Thymus (tissue), 11 donors: ENCODE measurements around the gene CIITA. TPM values are rescaled to one million over a fixed set of nuclear protein-coding genes. Genes with fewer than 3 reads are reported as not detected.

Source experiments
- DNase-seq, 9 donors: peaks; one replicate each; pipeline ENCODE4 v3.0.0-alpha.2; 2013; ENCODE audit warnings: low spot score in 9 of 9, low read depth in 6 of 9, missing footprints in 1 of 9
- H3K27ac ChIP-seq, 2 donors: one replicate each; pipeline ENCODE4 v1.5.1; 2013; ENCODE audit warnings: control low read depth in 1 of 2, low read depth in 1 of 2, low read length in 1 of 2, mild to moderate bottlenecking in 1 of 2, moderate library complexity in 1 of 2
- H3K27me3 ChIP-seq, 2 donors: one replicate each; pipeline ENCODE4 v1.5.1; 2013; ENCODE audit warnings: low read length in 1 of 2; ENCODE audit not compliant: control insufficient read depth in 2 of 2, insufficient read depth in 1 of 2
- H3K36me3 ChIP-seq, 2 donors: one replicate each; pipeline ENCODE4 v1.5.1; 2013; ENCODE audit warnings: low read length in 1 of 2, mild to moderate bottlenecking in 1 of 2, moderate library complexity in 1 of 2; ENCODE audit not compliant: control insufficient read depth in 2 of 2, insufficient read depth in 2 of 2
- H3K4me1 ChIP-seq, 2 donors: one replicate each; pipeline ENCODE4 v1.5.1; 2013; ENCODE audit warnings: low read length in 2 of 2; ENCODE audit not compliant: control insufficient read depth in 2 of 2, insufficient read depth in 2 of 2
- H3K4me3 ChIP-seq, 2 donors: one replicate each; pipeline ENCODE4 v1.5.1; 2013; ENCODE audit warnings: low read length in 2 of 2, control low read depth in 1 of 2, mild to moderate bottlenecking in 1 of 2
- H3K9me3 ChIP-seq, 2 donors: one replicate each; pipeline ENCODE4 v1.5.1; 2013; ENCODE audit warnings: low read length in 1 of 2, mild to moderate bottlenecking in 1 of 2; ENCODE audit not compliant: control insufficient read depth in 2 of 2, insufficient read depth in 1 of 2
- whole genome bisulfite sequencing: extraction: QIAGEN DNeasy Blood & Tissue Kit; methylation state at CpG from one replicate; pipeline ENCODE4 v1.1.7; 2013; 5-methylcytosine and 5-hydroxymethylcytosine counted together
- polyA plus RNA-seq: library from polyadenylated mRNA; stranded (reverse); fragments of 200-250 nt; gene quantifications from one replicate; pipeline ENCODE4 v1.2.3, GENCODE V29; 2013
- total RNA-seq: library from RNA; stranded (reverse); fragments of 120-200 nt; gene quantifications from one replicate; pipeline ENCODE4 v1.2.4, GENCODE V29; 2013
- donor health status: healthy.

Gene CIITA
- total and polyA plus RNA-seq, 2 donors: 16.7 to 32.8 TPM

DNA sequence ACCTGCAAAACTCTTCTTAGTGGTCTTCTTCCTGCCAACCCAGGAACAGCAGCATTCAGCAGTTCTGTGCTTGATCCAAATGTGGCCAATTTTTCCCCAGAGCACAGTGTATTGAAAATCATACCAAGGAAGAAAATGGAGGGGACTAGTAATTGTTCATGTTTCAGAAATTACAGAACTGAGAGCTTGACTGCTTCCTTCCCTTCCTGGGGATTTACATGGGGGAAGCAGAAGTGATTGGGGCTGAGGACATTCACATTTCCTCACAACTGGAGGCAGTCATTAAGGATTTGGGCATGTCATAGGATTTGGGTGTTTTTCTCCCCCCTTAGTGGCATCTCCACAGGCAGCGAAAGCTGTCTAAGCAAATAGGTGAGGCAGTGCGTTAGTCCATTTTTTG is 19.7 kb downstream of the CIITA start:
- peaks cover 0 to 4% of the 10 kb centered on the region in 2 donors for H3K36me3 ChIP-seq
- peaks cover 0 to 3% of the 10 kb centered on the region in 2 donors for H3K4me1 ChIP-seq
- no peak overlapping the region for H3K4me3 ChIP-seq
- no peak overlapping the region for H3K27ac ChIP-seq
- no peaks in the 10 kb centered on the region for H3K27me3 ChIP-seq
- WGBS: 98% methylated on average over 2 of the region's 2 CpGs
- no peak for DNase-seq
- no peaks in the 10 kb centered on the region for H3K9me3 ChIP-seq

DNA sequence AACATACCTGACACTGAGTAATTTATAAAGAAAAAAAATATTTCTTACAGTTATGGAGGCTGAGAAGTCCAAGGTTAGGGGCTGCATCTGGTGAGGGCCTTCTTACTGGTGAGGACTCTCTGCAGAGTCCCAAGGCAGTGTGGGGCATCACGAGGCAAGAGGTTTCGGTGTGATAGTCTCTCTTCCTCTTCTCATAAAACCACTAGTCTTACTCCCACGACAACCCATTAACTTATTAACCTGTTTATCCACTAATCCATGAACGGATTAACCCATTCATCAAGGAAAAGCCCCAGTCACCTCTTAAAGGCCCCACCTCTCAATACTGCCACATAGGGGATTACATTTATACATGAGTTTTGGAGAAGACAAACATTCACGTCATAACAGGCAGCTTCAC is 20.1 kb downstream of the CIITA start:
- no peak overlapping the region for H3K27ac ChIP-seq
- H3K36me3 ChIP-seq: peaks cover 0 to 4% of the 10 kb centered on the region in 2 donors
- H3K9me3 ChIP-seq: no peaks in the 10 kb centered on the region
- H3K4me3 ChIP-seq: no peak overlapping the region
- WGBS: 91% methylated on average over 5 of the region's 5 CpGs
- DNase-seq: no peak
- H3K4me1 ChIP-seq: peaks cover 0 to 3% of the 10 kb centered on the region in 2 donors
- H3K27me3 ChIP-seq: no peaks in the 10 kb centered on the region

DNA sequence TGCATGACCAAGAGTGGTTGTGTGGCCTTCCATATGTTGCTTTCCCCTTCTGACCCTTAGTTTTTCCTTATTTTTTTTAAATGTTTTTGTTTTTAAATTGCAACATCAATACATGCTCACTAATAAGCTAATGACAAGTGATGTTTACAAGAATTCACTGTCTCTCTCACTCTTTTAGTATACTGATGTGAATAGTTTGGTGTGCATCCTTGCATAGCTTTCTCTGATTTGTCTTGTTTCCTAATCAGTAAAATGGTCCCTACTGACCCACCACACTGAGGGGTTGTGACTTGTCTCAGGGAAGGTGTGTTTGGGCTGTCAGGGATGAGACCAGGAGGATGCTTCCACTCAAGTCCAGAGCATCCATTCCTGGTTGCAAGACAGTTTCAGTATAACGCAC is 26.0 kb downstream of the CIITA start:
- DNase-seq: no peak
- H3K36me3 ChIP-seq: peaks cover 5 to 12% of the 10 kb centered on the region in 2 donors
- no peaks in the 10 kb centered on the region for H3K9me3 ChIP-seq
- H3K27me3 ChIP-seq: no peaks in the 10 kb centered on the region
- no peak overlapping the region for H3K4me3 ChIP-seq
- H3K4me1 ChIP-seq: no peaks in the 10 kb centered on the region
- 90% methylated on average over 1 of the region's 1 CpG for WGBS
- no peak overlapping the region for H3K27ac ChIP-seq

- Histone ChIP-seq H3K36me3 (peaks cover 5 to 8% of the 10 kb centered on the region in 2 donors), H3K9me3 (no peaks in the 10 kb centered on the region), H3K27ac (no peak overlapping the region), H3K27me3 (no peaks in the 10 kb centered on the region), H3K4me3 (no peak overlapping the region), H3K4me1 (no peaks in the 10 kb centered on the region)
- no peak for DNase-seq
- 96% methylated on average over 19 of the region's 19 CpGs for WGBS
These were observed 29.5 kb downstream of the CIITA start for GRCh38 chr16:10906482-10906881.

GRCh38 chr16:10906914-10907756 is 30.1 kb downstream of the CIITA start:
- H3K4me3 ChIP-seq: no peak overlapping the region
- no peak overlapping the region for H3K27ac ChIP-seq
- WGBS: 96% methylated on average over 46 of the region's 46 CpGs
- H3K36me3 ChIP-seq: peaks cover 5 to 8% of the 10 kb centered on the region in 2 donors
- no peak for DNase-seq
- H3K9me3 ChIP-seq: no peaks in the 10 kb centered on the region
- H3K4me1 ChIP-seq: no peaks in the 10 kb centered on the region
- no peaks in the 10 kb centered on the region for H3K27me3 ChIP-seq

- no peak for DNase-seq
- no peaks in the 10 kb centered on the region for H3K27me3 ChIP-seq
- H3K4me3 ChIP-seq: no peak overlapping the region
- no peaks in the 10 kb centered on the region for H3K9me3 ChIP-seq
- H3K27ac ChIP-seq: no peak overlapping the region
- no peaks in the 10 kb centered on the region for H3K4me1 ChIP-seq
- peaks cover 5 to 8% of the 10 kb centered on the region in 2 donors for H3K36me3 ChIP-seq
- 94% methylated on average over 21 of the region's 21 CpGs for WGBS
These were observed 30.7 kb downstream of the CIITA start for GRCh38 chr16:10907757-10908045.

DNA sequence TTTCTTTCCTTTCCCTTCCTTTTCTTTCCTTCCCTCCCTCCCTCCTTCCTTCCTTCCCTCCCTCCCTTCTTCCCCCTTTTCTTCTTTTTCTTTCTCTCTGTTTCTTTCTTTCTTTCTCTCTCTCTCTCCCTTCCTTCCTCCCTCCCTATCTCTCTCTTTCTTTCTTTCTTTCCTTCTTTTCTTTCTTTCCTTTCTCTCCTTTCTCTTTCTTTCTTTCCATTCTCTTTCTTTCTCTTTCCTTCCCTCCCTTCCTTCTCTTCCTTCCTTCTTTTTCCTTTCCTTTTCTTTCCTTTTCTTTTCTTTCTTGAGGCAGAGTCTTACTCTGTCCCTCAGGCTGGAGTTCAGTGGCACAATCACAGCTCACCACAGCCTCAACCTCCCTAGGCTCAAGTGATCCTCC is 34.3 kb downstream of the CIITA start:
- DNase-seq: no peak
- Histone ChIP-seq H3K27ac (no peak overlapping the region), H3K27me3 (no peaks in the 10 kb centered on the region), H3K36me3 (peaks cover 3 to 5% of the 10 kb centered on the region in 2 donors), H3K9me3 (no peaks in the 10 kb centered on the region), H3K4me3 (no peak overlapping the region), H3K4me1 (no peaks in the 10 kb centered on the region)

DNA sequence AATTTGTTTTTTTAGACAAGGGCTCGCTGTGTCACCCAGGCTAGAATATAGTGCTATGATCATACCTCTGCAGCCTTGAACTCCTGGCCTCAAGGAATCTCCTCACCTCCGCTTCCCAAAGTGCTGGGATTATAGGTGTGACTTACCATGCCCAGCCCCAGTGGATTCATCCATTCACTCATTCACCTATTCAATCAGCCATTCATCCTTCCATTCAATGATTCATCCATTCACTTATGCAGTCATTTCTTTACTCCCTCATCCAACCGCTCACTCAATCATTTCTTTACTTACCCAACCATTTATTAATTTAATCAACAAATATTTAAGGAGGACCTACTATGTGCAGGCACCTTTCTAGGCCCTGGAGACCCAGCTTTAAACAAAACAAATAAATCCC is 39.5 kb downstream of the CIITA start:
- Histone ChIP-seq H3K36me3 (peaks cover 0 to 4% of the 10 kb centered on the region in 2 donors), H3K27ac (no peak overlapping the region), H3K27me3 (no peaks in the 10 kb centered on the region), H3K4me3 (no peak overlapping the region), H3K9me3 (no peaks in the 10 kb centered on the region), H3K4me1 (no peaks in the 10 kb centered on the region)
- DNase-seq: no peak
- WGBS: 65% methylated on average over 3 of the region's 3 CpGs

DNA sequence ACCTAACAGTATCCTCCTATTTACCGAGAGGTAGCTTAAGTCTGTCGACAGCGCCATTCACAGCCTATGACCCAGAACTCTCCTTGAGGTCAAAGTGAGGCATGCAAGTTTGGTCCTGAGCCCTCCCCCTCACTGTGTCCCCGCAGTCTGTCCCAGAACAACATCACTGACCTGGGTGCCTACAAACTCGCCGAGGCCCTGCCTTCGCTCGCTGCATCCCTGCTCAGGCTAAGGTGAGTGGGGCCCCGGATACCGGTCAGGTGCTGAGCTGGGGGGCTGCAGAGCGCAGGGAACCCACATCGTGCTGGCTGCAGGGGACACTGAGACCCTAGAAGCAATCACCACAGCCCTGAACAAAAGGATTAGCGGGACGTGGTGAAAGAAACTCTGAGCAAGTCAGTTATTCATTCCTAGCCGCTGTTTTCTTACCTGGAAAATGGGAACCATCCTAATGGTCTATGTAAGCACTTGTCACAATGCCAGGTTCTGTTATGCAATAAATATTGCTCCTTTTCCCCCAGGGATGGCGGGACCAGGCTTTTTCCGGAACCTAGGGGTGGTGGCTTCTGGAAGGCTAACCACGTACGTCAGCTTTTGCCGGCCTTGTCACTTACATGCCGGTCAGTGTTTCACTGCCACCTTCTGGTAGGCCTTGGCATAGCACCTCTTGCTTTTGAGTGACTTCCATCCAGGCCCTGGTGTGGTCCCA is 41.4 kb downstream of the CIITA start:
- no peak overlapping the region for H3K27ac ChIP-seq
- no peaks in the 10 kb centered on the region for H3K4me1 ChIP-seq
- peak in 8 of 9 donors; percentile 55 to 83 (median 72) for DNase-seq
- 64% methylated on average over 21 of the region's 21 CpGs for WGBS
- H3K4me3 ChIP-seq: no peak overlapping the region
- no peaks in the 10 kb centered on the region for H3K27me3 ChIP-seq
- H3K36me3 ChIP-seq: peaks cover 6 to 9% of the 10 kb centered on the region in 2 donors
- no peaks in the 10 kb centered on the region for H3K9me3 ChIP-seq
